ENCODE measurements around the gene OR1J2.

Gene OR1J2, protein sequence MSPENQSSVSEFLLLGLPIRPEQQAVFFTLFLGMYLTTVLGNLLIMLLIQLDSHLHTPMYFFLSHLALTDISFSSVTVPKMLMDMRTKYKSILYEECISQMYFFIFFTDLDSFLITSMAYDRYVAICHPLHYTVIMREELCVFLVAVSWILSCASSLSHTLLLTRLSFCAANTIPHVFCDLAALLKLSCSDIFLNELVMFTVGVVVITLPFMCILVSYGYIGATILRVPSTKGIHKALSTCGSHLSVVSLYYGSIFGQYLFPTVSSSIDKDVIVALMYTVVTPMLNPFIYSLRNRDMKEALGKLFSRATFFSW

DNA sequence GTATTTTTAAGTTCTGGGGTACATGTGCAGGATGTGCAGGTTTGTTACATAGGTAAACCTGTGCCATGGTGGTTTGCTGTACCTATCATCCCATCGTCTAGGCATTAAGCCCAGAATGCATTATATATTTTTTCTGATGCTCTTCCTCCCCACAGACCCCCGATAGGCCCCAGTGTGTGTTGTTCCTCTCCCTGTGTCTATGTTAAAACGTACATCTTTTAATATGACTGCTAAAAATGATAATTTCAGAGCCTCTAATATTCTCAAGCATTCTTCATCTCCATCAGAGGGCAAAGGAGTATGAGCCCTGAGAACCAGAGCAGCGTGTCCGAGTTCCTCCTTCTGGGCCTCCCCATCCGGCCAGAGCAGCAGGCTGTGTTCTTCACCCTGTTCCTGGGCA is at the start of gene OR1J2:
Gene OR1J2 (plus strand): TSS at position 301 of the 400 bp plus-strand sequence. CDS start 0 bp downstream, at position 301.
- TF ChIP-seq, protein P1, sequence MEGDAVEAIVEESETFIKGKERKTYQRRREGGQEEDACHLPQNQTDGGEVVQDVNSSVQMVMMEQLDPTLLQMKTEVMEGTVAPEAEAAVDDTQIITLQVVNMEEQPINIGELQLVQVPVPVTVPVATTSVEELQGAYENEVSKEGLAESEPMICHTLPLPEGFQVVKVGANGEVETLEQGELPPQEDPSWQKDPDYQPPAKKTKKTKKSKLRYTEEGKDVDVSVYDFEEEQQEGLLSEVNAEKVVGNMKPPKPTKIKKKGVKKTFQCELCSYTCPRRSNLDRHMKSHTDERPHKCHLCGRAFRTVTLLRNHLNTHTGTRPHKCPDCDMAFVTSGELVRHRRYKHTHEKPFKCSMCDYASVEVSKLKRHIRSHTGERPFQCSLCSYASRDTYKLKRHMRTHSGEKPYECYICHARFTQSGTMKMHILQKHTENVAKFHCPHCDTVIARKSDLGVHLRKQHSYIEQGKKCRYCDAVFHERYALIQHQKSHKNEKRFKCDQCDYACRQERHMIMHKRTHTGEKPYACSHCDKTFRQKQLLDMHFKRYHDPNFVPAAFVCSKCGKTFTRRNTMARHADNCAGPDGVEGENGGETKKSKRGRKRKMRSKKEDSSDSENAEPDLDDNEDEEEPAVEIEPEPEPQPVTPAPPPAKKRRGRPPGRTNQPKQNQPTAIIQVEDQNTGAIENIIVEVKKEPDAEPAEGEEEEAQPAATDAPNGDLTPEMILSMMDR (conservative IDR thresholded peaks at IDR 0.05; ENCODE audit: control insufficient read depth, insufficient read depth, low read depth, low read length) = no peak
- H3K4me3 ChIP-seq (ENCODE audit: control insufficient read depth, low read depth, low read length) = no peak within 1 kb of the TSS
- DNase-seq (ENCODE audit: low read depth) = no peak

DNA sequence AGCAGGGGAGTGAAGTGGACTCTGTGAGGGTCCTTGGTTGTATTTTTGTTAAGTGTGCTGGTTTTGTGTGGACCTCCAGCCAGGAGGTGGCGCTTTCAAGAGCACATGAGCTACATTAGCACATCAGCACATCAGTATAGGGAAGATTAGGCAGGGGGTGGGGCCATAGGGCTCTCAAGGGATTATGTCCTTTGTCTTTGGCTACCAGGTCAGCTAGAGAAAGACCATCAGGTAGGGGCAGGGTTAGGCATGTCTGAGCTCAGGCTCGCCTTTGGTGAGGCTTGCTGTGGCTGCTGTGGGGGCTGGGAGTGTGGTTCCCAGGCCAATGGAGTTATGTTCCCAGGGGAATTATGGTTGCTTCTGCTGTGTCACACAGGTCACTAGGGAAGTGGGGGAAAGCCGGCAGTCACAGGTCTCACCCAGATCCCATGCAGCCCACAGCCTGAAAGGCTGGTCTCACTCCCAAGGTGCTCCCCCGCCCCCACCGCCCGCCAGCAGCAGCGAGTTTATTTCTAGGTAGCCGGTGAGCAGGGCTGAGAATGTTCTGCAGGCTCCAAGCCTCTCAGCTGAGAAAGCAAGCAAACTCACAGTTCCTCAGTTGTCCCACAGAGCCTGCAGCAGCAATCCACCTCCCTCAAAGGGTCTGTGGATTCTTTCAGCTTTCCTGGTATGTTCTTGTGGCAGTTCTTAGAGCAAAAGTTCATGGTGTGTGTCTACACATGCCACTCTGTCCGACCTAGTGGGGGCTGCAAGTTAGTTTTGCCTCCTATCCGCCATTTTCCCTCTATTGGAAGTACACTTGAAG is 46.6 kb upstream of the OR1J2 start:
- DNase-seq (ENCODE audit: low read depth) = no peak

DNA sequence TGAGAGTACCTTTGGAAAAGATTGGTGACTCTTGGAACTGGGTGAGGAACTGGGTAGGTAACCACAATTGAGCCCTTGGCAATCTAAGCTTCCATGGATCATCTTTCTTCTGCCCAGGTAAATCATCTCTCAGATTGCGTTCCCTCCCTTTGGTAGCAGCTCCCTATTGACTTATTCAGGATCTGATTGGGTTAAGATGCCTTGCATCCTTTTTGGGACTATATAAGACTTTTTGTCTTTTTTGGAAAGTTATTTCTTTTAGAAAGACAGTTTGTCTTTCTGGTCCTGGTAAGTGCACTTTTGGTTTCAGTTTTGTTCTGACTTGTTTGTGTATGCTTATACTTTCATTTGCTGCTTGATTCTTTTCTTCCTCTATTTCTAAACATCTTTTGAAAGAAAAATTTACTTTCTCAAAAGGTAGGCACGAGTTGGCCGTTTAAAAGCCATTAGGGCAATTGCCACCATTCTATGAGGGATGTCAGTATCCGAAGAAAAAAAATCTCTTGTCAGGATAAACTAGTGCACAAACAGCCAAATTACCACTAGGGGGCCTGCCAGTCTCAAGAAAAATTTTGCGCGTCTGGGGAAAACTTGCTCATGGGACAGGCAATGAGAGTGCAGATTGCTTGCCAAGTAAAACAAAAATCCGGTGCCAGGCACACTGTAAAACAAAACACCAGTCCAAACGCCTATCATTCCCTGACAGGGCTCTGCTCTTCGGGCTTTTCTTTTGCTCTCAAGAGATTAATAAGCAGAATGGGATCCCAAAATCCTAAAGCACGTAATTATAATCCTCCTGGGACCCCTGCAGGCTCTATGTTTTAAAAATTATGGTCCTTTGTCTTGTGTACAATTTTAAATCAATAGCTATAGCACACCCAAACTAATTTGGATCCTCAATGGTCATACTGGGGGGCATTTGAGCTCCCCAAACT is 45.7 kb upstream of the OR1J2 start:
- TF ChIP-seq, protein P1 (conservative IDR thresholded peaks at IDR 0.05; ENCODE audit: control insufficient read depth, insufficient read depth, low read depth, low read length) = peak; percentile 85
- peak overlapping the region; percentile 43 for H3K4me3 ChIP-seq (ENCODE audit: control insufficient read depth, low read depth, low read length)
- DNase-seq (ENCODE audit: low read depth) = peak; percentile 94

More for the DNA sequence above, 46.6 kb upstream of the OR1J2 start:
- no peak overlapping the region for H3K4me3 ChIP-seq (ENCODE audit: control insufficient read depth, low read depth, low read length)
- TF ChIP-seq, protein P1 (conservative IDR thresholded peaks at IDR 0.05; ENCODE audit: control insufficient read depth, insufficient read depth, low read depth, low read length) = peak; percentile 21

DNA sequence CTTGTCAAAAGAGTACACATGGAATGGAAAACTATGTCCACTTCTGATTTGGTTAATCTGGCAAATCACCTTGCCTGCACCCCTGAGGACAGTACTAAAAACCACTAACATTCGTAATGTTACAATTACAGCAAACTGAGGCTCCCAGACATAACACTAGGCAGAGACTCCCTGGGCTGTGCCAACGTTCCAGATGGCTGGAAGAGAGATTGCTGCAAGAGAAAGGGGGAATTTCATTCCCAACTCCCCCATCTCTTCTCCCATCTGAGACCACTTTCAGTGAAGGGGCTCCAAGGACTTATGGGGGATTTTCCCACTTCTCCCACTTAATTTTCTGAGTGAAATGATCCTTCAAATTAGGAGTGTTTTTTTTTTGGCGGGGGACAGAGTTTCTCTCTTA is 44.1 kb upstream of the OR1J2 start:
- DNase-seq (ENCODE audit: low read depth) = no peak
- no peak overlapping the region for H3K4me3 ChIP-seq (ENCODE audit: control insufficient read depth, low read depth, low read length)
- TF ChIP-seq, protein P1 (conservative IDR thresholded peaks at IDR 0.05; ENCODE audit: control insufficient read depth, insufficient read depth, low read depth, low read length) = no peak

DNA sequence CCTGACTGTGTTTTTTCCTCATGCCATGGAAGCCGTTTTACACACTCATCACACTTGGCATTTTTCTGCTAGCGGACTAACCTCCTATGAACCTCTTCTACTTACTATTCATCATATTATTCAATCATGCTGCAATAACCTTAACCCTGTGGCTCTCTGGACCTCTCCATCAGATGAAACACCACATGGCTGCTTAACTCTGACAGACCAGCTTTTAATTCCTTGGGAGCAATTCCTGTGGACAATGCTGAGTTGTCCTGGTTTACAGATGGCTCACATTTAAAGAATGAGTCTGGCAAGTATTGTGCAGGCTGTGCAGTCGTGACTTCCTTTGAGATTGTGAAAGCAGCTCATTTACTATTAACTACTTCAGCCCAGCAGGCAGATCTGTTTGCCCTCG is 41.9 kb upstream of the OR1J2 start:
- no peak overlapping the region for H3K4me3 ChIP-seq (ENCODE audit: control insufficient read depth, low read depth, low read length)
- DNase-seq (ENCODE audit: low read depth) = peak; percentile 85
- TF ChIP-seq, protein P1 (conservative IDR thresholded peaks at IDR 0.05; ENCODE audit: control insufficient read depth, insufficient read depth, low read depth, low read length) = no peak

DNA sequence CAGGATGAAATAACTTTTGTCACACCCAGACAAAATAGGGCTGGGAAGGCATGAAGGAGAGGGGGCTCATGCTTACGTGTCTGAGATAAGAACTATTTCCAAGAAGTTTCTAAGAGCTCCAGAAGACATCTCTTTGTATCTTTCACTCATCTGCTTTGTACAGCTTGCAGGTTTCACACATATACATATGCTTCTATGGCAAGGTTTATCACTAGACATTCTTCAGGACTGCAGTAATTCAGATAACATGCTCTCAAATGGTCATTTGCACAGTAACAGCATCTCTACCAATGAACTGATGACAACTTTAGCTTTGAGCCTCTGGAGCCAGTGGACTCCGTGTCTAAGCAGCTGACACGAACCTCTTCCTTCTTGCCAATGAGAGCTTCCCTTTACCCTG is 36.0 kb upstream of the OR1J2 start:
- TF ChIP-seq, protein P1 (conservative IDR thresholded peaks at IDR 0.05; ENCODE audit: control insufficient read depth, insufficient read depth, low read depth, low read length) = no peak
- no peak overlapping the region for H3K4me3 ChIP-seq (ENCODE audit: control insufficient read depth, low read depth, low read length)
- no peak for DNase-seq (ENCODE audit: low read depth)

All from fibroblast of mammary gland (primary cell).